GM19395 (cell line): Measurements from ENCODE around the gene GTF2IRD1.

Experiments used
- ATAC-seq: cut with Tn5 transposase; IDR thresholded peaks from one replicate; pipeline ENCODE4 v1.9.1; 2021; ENCODE audit warnings: mild to moderate bottlenecking, moderate library complexity; ENCODE audit not compliant: unreplicated experiment

Gene GTF2IRD1

DNA sequence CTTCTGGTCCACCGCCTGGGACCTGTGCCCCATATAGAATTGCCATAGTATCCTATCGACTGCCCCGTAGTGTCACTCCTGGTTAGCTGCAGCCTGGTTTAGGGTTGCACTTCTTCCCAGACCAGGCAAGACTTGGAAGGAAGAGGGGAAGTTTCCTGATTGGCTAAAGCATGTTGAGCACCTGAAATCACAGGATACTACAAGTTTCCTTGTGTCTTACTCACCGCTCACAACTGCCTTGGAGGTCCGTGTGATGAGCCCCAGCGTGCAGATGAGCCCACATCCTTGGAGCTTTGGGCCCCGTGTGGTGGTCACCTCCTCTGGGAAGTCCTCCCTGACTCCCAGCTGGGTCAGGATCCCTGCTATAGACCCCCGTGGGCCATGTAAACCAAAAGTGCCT lies 129.9 kb downstream of the GTF2IRD1 start:
- no peak for ATAC-seq

DNA sequence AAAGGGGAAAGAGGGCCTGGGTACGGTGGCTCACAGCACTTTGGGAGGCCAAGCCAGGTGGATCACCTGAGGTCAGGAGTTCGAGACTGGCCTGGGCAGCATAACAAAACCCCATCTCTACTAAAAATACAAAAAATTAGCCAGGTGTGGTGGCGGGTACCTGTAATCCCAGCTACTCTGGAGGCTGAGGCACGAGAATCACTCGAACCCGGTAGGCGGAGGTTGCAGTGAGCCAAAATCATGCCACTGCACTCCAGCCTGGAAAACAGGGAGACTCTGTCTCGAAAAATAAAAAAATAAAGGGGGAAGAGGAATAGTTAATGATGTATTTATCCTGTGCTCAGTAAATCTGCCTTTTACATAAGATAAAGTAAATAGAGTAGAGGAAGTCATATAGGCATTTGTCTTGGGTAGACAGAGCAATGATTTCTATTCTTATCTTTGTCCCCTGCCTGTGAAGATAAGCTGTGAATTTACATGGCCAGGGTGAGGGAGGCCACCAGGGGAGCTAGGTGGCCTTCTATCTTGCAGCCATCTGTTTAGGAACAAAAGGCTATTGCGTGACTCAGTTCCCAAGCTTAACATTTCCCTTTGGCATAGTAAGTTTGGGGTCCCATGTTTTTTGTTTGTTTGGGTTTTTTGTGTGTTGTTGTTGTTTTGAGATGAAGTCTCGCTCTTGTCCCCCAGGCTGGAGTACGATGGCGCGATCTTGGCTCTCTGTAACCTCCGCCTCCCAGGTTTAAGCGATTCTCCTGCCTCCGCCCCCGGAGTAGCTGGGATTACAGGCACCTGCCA lies 130.7 kb downstream of the GTF2IRD1 start:
- ATAC-seq = no peak

DNA sequence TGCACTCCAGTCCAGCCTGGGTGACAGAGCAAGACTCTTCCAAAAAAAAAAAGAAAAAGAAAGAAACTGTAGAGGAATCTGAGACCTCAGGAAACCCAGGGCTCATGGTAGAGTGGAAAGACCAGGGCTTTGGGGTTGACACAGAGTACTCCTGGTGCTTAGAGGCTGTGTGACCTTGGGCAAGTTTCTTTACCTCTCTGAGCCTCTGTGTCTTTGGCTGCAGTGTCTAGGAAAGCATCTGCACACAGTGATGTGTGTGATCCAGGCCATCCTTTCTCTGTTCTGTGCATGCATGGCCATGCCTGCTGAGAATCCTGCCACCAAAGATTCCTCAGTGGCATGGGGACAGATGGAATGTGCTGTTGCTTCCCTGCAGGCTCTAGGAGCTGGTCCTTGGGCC lies 132.1 kb downstream of the GTF2IRD1 start:
- ATAC-seq = no peak

DNA sequence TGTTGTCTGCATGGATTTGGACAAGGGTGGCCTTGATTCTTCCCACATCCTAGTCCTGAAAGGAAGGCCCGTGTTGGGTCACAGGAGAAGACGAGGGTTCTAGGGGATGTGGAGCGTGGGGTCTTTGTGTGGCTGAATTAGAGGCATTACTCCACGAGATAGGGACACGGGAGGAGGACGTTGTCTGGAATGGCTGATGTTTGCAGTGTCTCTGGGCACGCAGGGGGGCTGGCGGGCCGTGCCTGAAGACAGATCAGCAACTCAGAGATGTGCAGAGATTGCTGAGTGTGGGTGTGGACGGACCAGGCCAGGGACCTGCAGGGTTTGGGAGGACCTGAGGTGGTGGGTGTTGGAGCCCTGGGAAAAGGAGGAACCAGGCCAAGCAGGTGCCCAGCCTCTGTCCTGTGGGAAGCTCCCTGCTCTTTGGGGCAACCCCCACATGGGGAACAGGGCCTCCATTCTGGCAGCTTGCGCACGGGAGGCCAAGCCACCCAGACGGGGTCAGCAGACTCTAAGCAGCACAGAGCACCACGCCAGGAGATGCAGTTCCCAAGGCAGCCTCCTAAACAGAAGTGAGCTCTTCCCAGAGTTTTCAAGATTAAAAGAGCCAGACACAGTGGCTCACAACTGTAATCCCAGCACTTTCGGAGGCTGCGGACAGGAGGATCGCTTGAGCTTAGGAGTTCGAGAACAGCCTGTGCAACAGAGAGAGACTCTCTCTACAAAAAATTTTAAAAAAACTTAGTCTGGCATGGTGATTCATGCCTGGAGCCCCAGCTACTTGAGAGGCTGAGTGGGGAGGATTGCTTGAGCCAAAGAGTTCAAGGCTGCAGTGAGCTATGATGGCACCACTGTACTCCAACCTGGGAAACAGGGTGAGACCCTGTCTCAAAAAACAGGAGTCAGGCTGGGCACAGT lies 132.8 kb downstream of the GTF2IRD1 start:
- ATAC-seq = no peak

DNA sequence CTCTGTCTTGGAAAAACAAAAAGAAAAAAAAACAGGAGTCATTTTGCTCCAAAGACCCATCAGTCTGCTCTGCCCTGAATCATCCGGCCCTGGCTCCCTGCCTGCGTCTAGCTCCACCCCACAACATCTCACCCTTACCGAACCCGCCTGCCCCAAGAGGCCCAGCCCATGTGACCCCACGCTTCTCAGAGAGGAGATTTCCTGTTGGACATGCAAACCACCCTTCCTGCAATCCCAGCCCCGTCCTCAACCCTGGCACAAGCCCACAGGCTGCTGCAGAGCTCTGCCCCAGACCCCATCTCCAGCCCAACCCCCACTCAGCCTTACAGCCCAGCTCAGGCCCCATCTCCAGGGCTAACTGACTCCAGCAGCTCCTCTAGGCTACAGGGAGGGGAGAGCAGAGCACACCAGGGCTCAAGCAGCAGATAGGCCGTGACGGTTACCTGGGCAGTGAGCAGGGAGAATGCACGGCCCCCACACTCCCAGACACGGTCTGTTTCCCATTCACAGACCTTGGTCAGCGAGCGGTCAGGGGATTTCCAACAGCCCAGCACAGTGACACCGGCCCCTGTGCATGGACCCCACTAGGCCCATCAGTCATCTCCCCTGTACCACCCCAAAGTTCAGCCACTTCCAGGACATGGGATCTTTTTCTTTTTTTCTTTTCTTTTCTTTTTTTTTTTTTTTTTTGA lies 133.9 kb downstream of the GTF2IRD1 start:
- peak; percentile 70 for ATAC-seq

DNA sequence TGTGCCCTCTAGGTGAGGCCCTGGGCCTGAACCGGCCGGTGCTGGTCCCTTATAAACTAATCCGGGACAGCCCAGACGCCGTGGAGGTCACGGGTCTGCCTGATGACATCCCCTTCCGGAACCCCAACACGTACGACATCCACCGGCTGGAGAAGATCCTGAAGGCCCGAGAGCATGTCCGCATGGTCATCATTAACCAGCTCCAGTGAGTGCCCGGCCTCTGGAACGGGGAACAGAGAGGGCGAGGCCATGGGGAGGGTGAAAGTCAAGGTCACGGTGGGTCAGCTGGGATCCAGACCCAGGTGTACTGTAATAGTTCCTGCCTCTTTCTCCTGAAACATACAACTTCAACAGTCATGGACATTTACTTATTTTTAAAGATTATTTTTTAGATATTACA lies 137.1 kb downstream of the GTF2IRD1 start:
- no peak for ATAC-seq

DNA sequence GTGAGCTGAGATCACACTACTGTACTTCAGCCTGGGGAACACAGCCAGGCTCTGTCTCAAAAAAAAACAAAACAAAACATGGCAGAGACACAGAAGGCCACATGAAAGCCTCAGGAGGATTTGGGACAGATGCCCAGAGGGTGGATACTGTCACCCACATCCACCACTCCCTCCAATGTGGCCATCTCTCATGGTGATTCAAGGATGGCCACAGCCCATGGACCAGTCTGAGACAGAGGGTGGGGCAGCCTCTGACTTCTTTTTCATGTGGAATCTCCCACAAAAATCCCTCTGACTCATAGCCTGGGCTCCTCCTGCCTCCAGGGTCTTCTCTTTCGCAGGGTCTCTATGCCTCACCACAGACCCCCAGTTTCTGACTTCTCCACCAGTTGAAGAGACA lies 144.9 kb downstream of the GTF2IRD1 start:
- no peak for ATAC-seq

DNA sequence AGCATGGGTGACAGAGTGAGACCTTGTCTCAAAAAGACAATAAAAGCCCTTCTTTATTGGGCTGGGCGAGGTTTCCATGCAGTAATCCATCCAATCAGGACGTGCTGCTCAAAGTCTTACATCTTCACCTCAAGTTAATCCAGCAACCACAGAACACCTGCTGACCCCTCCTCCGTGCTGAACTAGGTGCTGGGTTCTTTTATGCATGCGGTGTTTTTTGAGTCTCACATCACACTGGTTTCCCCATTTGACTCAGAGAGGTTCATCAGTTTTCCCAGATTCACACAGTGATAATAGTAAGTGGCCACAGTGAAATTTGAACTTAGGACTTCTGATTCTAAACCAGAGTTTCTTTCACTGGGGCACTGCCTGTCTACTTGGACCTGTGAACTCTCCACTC lies 145.5 kb downstream of the GTF2IRD1 start:
- peak; percentile 54 for ATAC-seq

DNA sequence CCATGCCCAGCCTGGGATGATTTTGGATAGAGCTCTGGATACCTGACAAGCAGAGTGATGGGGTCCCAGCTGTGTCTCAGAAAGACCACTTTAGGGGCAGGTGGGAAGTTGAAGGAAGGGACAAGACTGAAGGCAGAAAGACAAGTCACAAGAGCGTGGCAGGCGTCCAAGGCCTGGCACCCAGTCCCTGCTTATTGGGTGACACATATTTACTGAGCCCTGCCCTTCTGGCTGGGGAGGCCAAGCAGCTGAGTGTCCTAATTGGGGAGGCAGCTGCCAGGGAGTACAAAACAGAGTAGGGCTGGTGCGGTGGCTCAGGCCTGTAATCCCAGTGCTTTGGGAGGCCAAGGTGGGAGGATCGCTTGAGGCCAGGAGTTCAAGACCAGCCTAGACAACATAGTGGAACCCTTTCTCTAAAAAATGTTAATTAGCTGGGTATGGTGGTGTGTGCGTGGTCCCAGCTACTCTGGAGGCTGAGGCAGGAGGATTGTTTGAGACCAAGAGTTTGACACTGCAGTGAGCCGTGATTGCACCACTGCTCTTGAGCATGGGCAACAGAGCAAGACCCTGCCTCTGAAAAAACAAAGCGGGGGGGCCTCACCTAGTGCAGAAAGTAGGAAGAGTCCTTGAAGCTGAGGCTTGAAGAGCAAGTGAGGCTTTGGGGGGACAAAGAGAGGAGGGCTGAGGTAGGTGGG lies 150.8 kb downstream of the GTF2IRD1 start:
- no peak for ATAC-seq

DNA sequence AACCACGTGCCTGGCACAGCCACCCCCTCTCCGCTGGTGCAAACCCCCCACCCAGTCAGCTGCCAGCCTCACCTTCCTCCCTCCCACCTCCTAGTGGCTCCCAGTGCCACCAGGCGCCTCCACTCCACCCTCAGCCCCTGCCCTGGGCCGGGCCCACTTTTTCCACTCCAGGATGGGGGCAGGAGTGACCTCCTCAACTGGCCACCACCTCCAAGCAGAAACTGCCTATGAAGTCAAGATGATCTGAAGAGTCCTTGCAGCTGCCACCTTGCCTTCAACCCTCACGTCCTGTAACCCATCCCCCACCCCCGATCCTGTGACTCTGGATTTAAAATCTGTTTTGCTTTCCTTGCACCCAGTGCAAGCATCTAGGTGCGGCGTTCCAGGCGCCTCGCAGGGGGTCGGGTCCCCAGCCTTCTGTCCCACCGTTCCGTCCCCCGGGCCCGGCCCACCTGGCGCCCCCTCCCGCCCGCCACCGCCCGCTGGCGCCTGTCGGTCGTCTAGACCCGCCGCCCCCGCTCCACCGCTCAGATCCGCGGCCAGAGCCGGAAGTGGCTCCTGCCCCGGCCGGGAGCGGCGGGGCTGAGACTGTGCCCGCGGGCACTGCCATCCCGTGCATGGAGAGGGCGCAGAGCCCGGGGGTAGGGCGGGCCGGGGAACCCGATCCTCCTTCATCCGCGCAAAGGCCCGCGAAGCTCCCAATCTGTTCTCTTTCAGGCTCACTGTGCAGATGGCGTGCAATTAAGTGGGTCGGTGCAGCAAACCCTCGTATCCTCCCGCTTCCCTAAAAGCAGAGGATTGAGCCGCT lies 152.6 kb downstream of the GTF2IRD1 start:
- ATAC-seq = peak; percentile 50

DNA sequence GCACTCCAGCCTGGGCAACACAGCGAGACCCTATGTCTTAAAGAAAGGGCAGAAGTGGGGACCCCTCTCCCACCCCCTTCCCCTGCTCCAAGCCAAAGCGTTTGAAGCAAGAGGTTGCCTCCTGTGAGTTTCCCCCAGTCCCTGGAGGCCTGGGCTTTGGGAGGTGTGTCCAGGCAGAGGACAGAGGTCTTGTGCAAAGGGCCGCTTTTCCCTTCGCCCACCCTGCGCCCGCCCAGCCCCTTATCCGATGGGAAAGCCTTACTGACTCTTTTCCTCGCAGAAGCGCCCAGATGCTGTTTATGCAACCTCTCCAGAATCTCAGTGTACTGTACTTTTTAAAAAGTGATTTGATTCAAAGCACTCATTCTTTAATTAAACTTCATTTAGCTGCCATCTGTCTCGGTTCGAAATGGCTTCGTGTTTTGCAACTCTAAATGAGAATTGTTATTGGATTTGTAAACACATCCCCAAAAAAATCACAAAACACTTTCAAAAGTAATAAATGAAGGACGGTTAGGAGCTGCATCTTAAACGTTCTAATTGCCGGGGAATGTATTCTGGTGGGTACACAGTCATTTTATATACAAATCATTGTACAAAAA lies 153.3 kb downstream of the GTF2IRD1 start:
- ATAC-seq = no peak

DNA sequence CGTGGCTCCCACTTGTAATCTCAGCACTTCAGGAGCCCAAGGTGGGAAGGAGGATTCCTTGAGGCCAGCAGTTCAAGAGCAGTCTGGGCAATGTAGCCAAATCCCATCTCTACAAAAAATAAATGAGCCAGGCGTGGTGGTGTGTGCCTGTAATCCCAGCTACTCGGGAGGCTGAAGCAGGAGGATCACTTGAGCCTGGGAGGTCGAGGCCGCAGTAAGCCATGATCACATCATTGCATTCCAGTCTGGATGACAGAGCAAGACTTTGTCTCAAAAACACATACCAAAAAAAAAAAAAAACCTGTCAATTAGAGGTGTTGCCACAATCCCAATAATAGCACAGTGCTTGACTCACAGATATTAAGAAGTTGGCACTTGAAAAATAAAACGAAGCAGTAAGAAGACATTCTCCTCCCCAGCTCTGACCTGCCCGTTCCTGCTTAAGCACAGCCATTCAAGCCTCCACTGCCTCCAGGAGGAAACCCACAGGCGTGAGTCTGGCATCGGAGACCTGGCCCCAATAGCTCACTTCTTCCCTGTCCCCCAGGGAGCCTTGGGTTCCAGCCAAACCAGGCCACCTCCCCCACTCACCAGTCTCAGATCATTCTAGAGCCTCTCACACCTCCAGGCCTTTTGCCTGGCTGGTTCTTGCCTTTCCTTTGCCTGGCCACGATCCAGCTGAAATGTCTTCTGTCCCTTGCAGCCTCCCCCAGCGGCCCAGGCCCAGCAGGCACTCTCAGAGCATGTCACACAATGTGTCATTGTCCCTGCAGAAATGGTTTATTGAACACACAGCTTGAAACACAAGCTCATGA lies 158.5 kb downstream of the GTF2IRD1 start:
- no peak for ATAC-seq

DNA sequence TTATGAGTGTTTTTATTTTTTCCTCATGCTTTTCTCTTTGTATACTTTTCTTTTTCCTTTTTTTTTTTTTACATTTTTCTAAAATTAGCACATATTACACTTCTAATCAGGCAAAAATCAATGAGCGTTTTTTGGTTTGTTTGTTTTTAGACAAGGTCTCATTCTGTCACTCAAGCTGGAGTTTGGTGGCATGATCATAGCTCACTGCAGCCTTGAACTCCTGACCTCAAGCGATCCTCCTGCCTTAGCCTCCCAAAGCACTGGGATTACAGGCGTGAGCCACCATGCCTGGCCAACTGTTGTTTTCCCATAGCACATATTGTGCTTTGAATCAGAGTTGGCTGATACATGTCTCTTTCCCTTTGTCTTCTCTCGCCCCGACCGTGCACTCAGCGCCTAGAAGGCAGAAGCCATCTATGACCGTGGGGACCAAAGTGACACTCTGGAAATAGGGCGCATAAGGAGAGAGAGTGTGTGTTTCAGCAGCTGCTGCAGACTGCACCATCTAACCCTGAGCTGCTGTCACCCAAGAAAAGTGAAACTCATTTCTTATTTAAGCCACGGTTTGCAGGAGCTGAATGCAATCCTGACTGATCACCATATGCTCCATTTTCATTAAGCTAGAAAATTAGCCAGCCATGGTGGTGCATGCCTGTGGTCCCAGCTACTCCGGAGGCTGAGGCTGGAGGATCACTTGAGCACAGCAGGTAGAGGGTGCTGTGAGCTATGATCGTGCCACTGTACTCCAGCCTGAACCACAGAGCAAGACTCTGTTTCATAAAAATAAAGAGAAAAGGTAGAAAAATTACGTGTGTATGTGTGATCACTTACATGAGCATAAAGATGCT lies 162.5 kb downstream of the GTF2IRD1 start:
- no peak for ATAC-seq

DNA sequence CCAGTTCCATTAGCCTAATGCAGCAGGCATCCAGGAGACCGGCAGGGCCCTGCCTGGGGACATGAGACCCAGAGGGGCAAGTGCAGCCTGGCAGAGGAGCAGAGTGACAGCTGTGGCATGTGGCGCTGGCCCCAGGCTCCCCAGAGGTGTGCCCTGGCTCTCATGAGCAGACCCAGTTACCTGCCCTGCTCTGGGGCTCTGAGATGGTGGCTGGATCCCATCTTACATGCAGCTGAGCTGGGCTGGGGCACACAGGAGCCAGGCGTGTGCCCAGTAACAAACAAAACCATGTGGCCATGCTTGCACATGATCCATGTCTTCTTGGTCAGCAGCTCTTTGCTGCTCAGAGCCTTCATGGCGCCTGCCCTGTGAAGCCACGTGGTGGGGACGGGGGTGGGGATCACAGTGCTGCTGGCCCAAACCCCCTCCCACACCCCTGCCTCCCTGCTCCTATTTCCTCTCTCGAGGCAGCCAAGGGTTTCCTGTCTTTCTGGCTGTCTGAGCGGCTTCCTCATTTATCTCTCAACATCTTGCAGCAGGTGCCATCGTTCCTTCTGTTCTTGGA lies 163.6 kb downstream of the GTF2IRD1 start:
- ATAC-seq = no peak

DNA sequence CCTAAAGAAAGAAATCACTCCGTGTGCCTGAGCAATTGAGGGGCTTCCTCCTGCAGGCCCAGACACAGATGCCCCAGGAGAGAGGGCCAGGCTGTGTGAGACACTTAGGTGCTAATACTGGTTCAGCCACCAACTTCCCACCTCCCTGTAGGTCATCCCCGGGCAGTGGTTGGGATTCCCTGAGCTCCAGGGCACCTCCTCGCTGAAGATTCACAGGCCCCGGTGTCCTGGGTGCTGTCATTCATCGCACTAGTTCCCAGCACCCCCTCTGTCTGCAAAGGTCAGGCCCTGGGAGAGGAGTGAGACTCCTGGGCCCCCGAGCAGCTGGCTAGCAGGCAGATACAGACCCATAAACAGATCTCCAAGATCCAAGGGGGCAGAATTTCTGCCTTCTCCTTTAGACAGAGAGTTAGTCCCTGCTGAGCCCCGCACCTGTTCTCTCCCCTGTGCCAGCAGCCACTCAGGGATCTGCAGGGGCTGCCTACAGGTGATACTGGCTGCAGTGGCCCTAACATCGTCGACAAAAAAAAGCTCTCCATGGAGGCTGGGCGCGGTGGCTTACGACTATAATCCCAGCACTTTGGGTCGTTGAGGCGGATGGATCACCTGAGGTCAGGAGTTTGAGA lies 165.6 kb downstream of the GTF2IRD1 start:
- no peak for ATAC-seq

DNA sequence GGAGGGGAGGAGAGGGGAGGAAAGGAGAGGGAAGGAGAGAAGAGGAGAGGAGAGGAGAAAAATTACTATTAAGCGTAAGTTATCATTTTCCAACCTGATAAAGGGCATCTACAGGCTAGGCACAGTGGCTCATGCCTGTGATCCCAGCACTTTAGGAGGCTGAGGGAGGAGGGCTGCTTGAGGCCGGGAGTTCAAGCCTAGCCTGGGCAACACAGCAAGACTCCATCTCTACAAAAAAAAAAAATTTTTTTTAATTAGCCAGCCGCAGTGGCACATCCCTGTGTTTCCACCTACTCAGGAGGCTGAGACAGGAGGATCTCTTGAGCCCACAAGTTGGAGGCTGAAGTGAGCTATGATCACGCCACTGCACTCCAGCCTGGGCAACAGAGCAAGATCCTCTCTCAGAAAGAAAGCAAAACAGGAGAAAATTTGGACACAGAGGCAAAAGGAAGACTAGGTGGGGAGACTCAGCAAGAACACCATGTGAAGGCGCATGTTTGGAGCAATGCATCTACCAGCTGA lies 168.6 kb downstream of the GTF2IRD1 start:
- ATAC-seq = no peak

DNA sequence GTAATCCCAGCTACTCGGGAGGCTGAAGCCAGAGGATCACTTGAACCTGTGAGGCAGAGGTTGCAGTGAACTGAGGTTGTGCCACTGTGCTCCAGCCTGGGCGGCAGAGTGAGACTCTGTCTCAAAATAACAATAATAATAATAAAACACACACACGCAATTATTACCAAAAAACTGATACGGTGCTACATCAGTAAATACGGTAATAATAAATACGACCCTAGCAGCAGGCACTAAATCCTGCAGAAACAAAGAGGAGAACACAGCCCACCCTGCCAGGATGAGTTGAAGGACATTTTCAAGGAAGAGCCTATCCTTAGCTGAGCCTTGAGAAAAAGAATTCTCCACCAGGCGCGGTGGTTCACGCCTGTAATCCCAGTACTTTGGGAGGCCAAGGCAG lies 169.4 kb downstream of the GTF2IRD1 start:
- no peak for ATAC-seq
